ENCODE data around the gene SIRPB2.

SIRPB2 gene

DNA sequence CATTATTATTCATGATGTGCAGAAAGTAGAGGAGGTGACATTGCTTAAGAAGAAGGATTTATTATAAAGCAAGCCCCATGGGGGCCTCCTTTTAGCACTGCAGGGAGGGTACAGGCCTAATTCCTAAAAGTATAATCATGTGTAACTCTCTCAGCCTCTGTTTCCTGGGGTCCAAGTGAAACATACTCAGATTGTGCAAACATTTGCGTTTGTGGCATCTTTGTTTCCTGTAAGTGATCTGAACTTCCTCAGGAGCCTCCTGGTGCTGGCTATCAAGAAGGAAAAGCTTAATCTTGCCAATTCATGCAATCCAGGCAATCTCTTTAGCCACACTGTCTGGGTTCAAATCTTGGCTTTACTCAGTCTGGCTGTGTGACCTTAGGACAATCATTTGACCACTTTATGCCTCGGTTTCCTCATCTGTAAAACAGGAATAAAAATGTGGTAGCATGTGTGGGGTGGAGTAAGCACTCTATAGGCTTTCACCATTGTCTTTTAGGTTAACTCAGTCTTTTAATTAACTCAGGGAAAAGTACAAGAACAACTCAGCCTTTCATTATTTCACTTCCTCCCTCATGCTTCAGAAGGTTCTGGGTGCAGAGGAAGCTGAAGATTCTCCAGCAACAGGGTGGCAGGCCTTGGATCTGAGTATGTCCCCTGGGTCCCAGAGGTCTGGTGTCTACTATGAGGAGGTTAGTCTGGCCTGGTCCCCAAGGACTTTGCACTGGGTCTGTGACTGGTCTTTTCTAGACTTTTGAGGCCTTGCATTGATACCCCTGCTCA lies 831 bp upstream of the SIRPB2 start:
- no peak overlapping the region for H3K4me3 ChIP-seq (ENCODE audit: control insufficient read depth, low read depth, low read length)
- TF ChIP-seq, protein P1, sequence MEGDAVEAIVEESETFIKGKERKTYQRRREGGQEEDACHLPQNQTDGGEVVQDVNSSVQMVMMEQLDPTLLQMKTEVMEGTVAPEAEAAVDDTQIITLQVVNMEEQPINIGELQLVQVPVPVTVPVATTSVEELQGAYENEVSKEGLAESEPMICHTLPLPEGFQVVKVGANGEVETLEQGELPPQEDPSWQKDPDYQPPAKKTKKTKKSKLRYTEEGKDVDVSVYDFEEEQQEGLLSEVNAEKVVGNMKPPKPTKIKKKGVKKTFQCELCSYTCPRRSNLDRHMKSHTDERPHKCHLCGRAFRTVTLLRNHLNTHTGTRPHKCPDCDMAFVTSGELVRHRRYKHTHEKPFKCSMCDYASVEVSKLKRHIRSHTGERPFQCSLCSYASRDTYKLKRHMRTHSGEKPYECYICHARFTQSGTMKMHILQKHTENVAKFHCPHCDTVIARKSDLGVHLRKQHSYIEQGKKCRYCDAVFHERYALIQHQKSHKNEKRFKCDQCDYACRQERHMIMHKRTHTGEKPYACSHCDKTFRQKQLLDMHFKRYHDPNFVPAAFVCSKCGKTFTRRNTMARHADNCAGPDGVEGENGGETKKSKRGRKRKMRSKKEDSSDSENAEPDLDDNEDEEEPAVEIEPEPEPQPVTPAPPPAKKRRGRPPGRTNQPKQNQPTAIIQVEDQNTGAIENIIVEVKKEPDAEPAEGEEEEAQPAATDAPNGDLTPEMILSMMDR (IDR thresholded peaks at IDR 0.05; ENCODE audit: control insufficient read depth, insufficient read depth, low read depth, low read length, missing control alignments): no peak
- no peak for DNase-seq (ENCODE audit: low read depth)

DNA sequence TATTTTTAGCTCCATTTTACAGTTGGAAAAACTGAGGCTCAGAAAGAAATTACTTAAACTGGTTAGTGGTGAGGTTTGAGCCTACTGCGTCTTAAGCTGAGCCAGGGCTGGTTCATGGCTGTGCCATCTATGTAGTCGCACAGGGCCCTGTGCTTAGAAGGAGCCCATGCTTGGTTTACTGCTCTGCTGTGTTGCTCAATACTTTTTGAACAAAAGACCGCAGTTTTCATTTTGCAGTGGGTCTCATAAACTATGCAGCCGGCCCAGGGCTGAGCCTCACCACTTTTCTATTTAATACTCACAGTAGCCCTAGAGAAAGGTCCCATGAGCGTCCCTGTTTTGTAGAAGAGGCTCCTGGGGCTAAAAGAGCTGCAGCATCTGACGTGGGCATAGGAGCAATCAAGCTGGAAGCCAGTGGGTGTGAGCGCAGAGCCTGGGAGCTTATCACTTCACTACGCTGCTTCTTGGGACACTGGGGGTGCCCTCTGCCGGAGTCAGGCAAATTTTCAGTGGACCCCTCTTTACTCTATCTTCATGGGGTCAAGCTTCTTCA lies 501 bp downstream of the SIRPB2 start:
- no peak overlapping the region for H3K4me3 ChIP-seq (ENCODE audit: control insufficient read depth, low read depth, low read length)
- DNase-seq (ENCODE audit: low read depth): no peak
- TF ChIP-seq, protein P1 (IDR thresholded peaks at IDR 0.05; ENCODE audit: control insufficient read depth, insufficient read depth, low read depth, low read length, missing control alignments): no peak

GRCh38 chr20:1489764-1490436 lies 1.3 kb downstream of the SIRPB2 start:
- TF ChIP-seq, protein P1 (IDR thresholded peaks at IDR 0.05; ENCODE audit: control insufficient read depth, insufficient read depth, low read depth, low read length, missing control alignments): no peak
- DNase-seq (ENCODE audit: low read depth): no peak
- H3K4me3 ChIP-seq (ENCODE audit: control insufficient read depth, low read depth, low read length): no peak overlapping the region

- no peak overlapping the region for H3K4me3 ChIP-seq (ENCODE audit: control insufficient read depth, low read depth, low read length)
- no peak for DNase-seq (ENCODE audit: low read depth)
- TF ChIP-seq, protein P1 (IDR thresholded peaks at IDR 0.05; ENCODE audit: control insufficient read depth, insufficient read depth, low read depth, low read length, missing control alignments): no peak
Observed at GRCh38 chr20:1489325-1489724, 1.9 kb downstream of the SIRPB2 start.

DNA sequence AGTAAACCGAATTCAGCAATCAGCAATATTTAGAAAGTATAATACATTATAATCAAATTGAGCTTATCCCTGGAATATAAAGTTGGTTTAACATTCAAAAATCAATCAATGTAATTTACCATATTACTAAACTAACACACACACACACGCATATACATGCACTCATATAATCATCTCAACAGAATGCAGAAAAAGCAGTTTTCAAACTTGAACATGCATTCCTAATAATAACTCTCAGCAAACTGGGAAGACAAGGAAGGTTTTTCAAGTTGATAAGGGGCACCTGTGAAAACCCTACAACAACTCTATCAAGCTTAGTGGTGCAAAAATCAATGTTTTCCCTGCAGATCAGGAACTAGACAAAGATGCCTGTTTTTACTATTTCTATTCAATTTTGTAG lies 4.7 kb downstream of the SIRPB2 start:
- no peak for DNase-seq (ENCODE audit: low read depth)
- TF ChIP-seq, protein P1 (IDR thresholded peaks at IDR 0.05; ENCODE audit: control insufficient read depth, insufficient read depth, low read depth, low read length, missing control alignments): no peak
- no peak overlapping the region for H3K4me3 ChIP-seq (ENCODE audit: control insufficient read depth, low read depth, low read length)

DNA sequence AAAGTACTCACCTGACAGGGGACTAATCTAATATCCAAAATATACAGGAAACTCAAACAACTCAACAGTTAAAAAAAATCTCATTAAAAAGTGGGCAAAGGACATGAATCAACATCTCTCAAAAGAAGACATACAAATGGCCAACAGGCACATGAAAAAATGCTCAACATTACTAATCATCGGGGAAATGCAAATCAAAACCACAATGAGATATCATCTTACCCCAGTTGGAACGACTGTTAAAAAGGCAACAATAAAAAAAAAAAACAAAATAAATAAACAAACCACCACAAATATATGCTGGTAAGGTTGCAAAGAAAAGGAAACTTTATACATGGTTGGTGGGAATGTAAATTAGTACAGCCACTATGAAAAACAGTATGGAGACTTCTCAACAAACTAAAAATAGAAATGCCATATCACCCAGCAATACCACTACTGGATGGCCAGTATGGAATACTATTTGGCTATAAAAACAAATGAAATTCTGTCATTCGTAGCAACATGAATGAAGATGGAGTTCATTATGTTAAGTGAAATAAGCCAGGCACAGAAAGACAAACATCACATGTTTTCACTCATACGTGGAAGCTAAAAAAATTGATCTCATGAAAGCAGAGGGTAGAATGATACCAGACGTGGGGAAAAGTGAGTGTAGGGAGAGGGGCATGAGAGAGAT lies 6.6 kb downstream of the SIRPB2 start:
- H3K4me3 ChIP-seq (ENCODE audit: control insufficient read depth, low read depth, low read length): no peak overlapping the region
- DNase-seq (ENCODE audit: low read depth): no peak
- TF ChIP-seq, protein P1 (IDR thresholded peaks at IDR 0.05; ENCODE audit: control insufficient read depth, insufficient read depth, low read depth, low read length, missing control alignments): no peak
